Omental fat pad (tissue), 4 donors: Measurements from ENCODE around the gene DNAAF2. TPM values are rescaled to one million over a fixed set of nuclear protein-coding genes. Genes with fewer than 3 reads are reported as not detected.
"Not testable (repeated sequence)": the region's sequence is repeated elsewhere in the genome, so short reads cannot be mapped to it uniquely, and the experiment has no call there.

Source experiments
- ATAC-seq: fragments of 150-250 bp; one replicate; pipeline ENCODE4 v1.9.1; 2016; ENCODE audit warnings: mild to moderate bottlenecking, moderate library complexity; ENCODE audit not compliant: low FRiP score
- DNase-seq: peaks from one replicate; pipeline ENCODE4 v3.0.0-alpha.2; 2019; ENCODE audit warnings: low spot score
- total RNA-seq, 4 donors: library from RNA; depleted of rRNA; stranded (reverse); fragments of >200 nt; gene quantifications; one replicate each; pipeline ENCODE4 v1.1.0, GENCODE V29; 2016
- TF ChIP-seq, protein P1 (sequence below), 3 donors: fragments of 450-650 bp; IDR thresholded peaks; one replicate each; pipeline ENCODE4 v1.5.1; 2016 to 2017; ENCODE audit warnings: antibody characterized with exemption in 3 of 3, mild to moderate bottlenecking in 3 of 3, moderate library complexity in 2 of 3

DNAAF2 gene, protein sequence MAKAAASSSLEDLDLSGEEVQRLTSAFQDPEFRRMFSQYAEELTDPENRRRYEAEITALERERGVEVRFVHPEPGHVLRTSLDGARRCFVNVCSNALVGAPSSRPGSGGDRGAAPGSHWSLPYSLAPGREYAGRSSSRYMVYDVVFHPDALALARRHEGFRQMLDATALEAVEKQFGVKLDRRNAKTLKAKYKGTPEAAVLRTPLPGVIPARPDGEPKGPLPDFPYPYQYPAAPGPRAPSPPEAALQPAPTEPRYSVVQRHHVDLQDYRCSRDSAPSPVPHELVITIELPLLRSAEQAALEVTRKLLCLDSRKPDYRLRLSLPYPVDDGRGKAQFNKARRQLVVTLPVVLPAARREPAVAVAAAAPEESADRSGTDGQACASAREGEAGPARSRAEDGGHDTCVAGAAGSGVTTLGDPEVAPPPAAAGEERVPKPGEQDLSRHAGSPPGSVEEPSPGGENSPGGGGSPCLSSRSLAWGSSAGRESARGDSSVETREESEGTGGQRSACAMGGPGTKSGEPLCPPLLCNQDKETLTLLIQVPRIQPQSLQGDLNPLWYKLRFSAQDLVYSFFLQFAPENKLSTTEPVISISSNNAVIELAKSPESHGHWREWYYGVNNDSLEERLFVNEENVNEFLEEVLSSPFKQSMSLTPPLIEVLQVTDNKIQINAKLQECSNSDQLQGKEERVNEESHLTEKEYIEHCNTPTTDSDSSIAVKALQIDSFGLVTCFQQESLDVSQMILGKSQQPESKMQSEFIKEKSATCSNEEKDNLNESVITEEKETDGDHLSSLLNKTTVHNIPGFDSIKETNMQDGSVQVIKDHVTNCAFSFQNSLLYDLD
- total RNA-seq: 10 to 100 TPM in 2 of 4 donors, 1 to 10 TPM in 2; 7.2 to 16.5 (median 10.3) TPM

DNA sequence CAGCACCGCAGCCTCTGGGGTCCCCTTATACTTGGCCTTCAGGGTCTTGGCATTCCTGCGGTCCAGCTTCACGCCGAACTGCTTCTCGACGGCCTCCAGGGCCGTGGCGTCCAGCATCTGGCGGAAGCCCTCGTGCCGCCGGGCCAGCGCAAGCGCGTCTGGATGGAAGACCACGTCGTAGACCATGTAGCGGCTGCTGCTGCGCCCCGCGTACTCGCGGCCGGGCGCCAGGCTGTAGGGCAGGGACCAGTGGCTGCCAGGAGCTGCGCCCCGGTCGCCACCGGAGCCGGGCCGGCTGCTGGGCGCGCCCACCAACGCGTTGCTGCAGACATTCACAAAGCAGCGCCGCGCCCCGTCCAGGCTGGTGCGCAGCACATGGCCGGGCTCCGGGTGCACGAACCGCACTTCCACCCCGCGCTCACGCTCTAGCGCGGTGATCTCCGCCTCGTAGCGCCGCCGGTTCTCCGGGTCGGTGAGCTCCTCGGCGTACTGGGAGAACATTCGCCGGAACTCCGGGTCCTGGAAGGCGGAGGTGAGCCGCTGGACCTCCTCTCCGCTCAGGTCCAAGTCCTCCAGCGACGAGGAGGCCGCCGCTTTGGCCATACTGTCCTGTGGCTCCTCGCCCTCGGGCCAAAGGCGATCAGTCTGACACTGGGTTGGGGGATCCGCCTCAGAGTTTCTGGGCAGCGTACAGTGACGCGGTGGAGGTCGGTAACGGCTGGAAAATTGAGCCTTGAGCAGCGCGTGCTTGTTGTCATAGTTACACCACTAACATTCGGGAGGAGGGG is at the start of gene DNAAF2:
Gene DNAAF2 (minus strand): TSS at position 698 of the 788 bp plus-strand sequence. CDS start 95 bp downstream, at position 603.
- peak; percentile 74 for ATAC-seq
- peak; percentile 48 for DNase-seq
- TF ChIP-seq, protein P1, sequence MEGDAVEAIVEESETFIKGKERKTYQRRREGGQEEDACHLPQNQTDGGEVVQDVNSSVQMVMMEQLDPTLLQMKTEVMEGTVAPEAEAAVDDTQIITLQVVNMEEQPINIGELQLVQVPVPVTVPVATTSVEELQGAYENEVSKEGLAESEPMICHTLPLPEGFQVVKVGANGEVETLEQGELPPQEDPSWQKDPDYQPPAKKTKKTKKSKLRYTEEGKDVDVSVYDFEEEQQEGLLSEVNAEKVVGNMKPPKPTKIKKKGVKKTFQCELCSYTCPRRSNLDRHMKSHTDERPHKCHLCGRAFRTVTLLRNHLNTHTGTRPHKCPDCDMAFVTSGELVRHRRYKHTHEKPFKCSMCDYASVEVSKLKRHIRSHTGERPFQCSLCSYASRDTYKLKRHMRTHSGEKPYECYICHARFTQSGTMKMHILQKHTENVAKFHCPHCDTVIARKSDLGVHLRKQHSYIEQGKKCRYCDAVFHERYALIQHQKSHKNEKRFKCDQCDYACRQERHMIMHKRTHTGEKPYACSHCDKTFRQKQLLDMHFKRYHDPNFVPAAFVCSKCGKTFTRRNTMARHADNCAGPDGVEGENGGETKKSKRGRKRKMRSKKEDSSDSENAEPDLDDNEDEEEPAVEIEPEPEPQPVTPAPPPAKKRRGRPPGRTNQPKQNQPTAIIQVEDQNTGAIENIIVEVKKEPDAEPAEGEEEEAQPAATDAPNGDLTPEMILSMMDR (IDR thresholded peaks at IDR 0.05): no peak

DNA sequence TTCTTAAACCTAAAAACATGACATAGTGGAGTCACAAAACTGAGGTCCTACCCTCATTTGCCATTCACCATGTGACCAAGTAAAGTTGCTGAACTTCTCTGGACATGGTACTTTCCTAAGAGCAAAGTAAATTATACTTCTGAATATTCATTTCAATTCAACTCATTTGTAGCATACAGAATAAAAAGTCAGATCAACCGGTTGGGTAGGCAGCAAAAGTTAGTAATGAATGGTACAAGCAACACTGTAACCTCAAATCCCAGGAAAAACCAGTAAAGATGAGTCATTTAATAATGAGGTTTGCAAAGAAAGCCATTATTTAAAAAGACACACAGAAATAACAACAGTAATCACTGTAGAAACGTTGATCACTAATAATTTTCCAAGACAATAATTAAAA is 44.2 kb upstream of the DNAAF2 start:
- TF ChIP-seq, protein P1 (IDR thresholded peaks at IDR 0.05): no peak
- DNase-seq: no peak
- no peak for ATAC-seq

DNA sequence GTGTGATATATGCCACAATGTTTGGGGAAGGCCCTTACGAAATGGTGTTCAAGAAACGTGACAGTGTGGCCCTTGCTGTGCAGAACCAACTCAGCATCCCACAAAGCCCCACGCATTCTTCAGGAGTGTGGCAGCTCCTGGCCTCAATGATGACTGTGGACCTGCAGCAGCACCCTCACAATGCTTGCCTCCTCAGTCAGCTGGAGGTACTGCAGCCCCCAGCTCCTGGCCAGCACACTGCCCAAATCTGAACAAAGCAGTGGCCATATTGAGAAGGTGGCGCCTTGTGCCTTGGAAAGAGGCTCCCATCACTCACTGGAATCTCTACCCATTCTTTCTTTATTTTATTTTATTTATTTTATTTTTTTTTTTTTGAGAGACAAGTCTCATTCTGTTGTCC is 42.6 kb upstream of the DNAAF2 start:
- TF ChIP-seq, protein P1 (IDR thresholded peaks at IDR 0.05): no peak
- ATAC-seq (no peak), DNase-seq (no peak)

DNA sequence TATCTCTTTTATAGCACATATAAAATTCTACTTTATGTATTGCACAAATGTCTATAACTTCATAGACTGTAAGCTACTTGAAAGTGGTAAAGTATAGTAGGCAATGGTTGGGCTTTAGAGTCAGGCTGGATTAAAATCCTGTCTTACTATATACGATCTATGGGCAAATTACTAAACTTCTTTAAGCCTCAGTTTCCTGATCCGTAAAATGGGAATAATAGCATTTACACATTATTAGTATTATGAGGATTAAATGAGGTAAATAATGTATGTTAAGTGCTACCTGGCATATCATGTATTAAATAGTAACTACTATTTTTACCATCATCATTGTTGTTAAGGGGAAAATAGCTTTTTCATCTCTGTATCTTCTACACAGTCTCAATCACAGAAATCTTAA is 38.5 kb upstream of the DNAAF2 start:
- DNase-seq (no peak), ATAC-seq (no peak)
- TF ChIP-seq, protein P1 (IDR thresholded peaks at IDR 0.05): no peak

DNA sequence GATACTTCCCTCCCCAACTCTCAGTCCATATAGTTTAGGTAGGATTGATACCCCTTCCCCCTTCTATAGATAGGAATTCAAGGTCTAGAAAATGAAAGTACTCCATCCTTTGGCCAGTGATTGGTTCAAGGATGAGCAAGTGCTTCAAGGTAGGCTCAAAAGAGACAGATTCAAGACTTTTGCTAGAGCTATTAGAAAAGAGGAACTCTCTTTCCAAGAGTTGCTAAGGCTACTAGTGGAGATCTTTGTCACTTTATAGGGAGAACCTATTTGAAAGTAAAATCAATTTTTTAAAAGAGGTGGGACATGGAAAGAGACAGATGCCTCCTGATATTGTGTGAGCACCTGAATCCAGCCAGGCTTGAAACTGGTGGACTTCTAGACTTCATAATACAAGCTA is 35.4 kb upstream of the DNAAF2 start:
- no peak for ATAC-seq
- no peak for DNase-seq
- TF ChIP-seq, protein P1 (IDR thresholded peaks at IDR 0.05): no peak

DNA sequence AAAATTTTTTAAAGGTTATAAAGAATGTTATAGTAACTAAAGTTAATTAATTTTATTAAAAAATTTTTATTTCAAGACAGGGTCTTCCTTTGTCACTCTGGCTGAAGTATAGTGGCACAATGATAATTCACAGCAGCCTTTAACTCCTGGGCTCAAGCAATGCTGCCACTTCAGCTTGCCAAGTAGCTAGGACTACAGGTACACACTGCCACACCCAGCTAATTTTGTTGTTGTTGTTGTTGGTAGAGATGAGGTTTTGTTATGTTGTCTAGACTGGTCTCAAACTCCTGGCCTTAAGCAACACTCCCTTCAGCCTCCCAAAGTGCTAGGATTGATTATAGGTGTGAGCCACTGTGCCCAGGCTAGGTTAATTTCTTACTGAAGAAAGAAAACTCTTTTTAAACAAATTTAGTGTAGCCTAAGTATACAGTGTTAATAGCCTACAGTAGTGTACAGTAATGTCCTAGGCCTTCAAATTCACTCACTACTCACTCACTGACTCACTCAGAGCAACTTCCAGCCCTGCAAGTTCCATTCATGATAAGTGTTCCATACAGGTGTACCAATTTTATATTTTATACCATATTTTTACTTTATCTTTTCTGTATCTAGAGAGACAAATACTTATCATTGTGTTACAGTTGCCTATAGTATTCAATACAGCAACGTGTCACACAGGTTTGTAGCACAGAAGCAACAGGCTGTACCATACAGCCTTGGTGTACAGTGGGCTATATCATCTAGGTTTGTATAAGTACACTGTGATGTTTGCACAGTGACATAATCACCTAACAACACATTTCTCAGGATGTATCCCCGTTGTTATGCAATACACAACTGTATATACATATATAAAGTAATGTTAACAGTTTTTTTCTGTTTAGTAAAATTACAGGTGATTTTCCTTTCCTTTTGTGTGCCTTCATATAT is 24.7 kb upstream of the DNAAF2 start:
- no peak for DNase-seq
- TF ChIP-seq, protein P1 (IDR thresholded peaks at IDR 0.05): no peak
- no peak for ATAC-seq

DNA sequence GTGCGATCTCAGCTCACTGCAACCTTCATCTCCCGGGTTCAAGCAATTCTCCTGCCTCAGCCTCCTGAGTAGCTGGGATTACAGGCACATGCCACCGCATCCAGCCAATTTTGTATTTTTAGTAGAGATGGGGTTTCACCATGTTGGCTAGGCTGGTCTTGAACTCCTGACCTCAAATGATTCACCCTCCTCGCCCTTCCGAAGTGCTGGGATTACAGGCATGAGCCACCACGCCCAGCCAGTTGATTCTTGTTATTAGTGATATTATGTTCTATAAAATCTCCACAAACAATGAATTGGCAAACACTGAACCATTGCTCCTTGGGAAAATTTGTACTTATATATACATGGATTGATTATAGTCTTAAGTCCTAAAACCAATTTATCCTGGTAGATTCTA is 22.5 kb upstream of the DNAAF2 start:
- DNase-seq, ATAC-seq: not testable (repeated sequence)
